IPS-20b (cell line): ENCODE measurements around the gene SPSB3.

Experiments
- H3K27ac ChIP-seq: one replicate; pipeline ENCODE4 v1.5.1; 2013; ENCODE audit warnings: low read length
- H3K27me3 ChIP-seq: 2 replicates; pipeline ENCODE4 v1.6.1; 2013; ENCODE audit warnings: mild to moderate bottlenecking, low read length, inconsistent platforms; ENCODE audit not compliant: insufficient read depth
- H3K36me3 ChIP-seq: 2 replicates; pipeline ENCODE4 v1.6.1; 2013; ENCODE audit warnings: low read depth, mild to moderate bottlenecking, inconsistent platforms, low read length, moderate library complexity; ENCODE audit not compliant: insufficient read depth
- H3K4me1 ChIP-seq: 2 replicates; pipeline ENCODE4 v1.6.1; 2013; ENCODE audit warnings: mild to moderate bottlenecking, control low read depth, inconsistent platforms, low read length, moderate library complexity; ENCODE audit not compliant: insufficient read depth
- H3K4me3 ChIP-seq: 2 replicates; pipeline ENCODE4 v1.5.1; 2013; ENCODE audit warnings: mild to moderate bottlenecking, low read length, inconsistent platforms
- H3K9ac ChIP-seq: 2 replicates; pipeline ENCODE4 v1.6.1; 2013; ENCODE audit warnings: low read depth, mild to moderate bottlenecking, inconsistent platforms, low read length, moderate library complexity
- H3K9me3 ChIP-seq: 2 replicates; pipeline ENCODE4 v1.6.1; 2013; ENCODE audit warnings: mild to moderate bottlenecking, low read depth, low read length, inconsistent platforms; ENCODE audit not compliant: insufficient read depth

The SPSB3 gene

GRCh38 chr16:1792836-1793577 lies 10.6 kb upstream of the SPSB3 start:
- Histone ChIP-seq H3K36me3 (peaks cover 4% of the 10 kb centered on the region; the same call in 1 of the 2 replicates), H3K27ac (no peak overlapping the region), H3K4me3 (no peak overlapping the region), H3K27me3 (no peaks in the 10 kb centered on the region), H3K9ac (no peak overlapping the region), H3K4me1 (no peaks in the 10 kb centered on the region), H3K9me3 (peaks cover 6% of the 10 kb centered on the region; the same call in 1 of the 2 replicates)

GRCh38 chr16:1791943-1792812 lies 9.8 kb upstream of the SPSB3 start:
- H3K27me3 ChIP-seq = no peaks in the 10 kb centered on the region
- no peak overlapping the region for H3K27ac ChIP-seq
- no peak overlapping the region for H3K9ac ChIP-seq
- no peak overlapping the region for H3K4me3 ChIP-seq
- H3K9me3 ChIP-seq = no peaks in the 10 kb centered on the region
- H3K4me1 ChIP-seq = no peaks in the 10 kb centered on the region
- peaks cover 4% of the 10 kb centered on the region; the same call in 1 of the 2 replicates for H3K36me3 ChIP-seq

GRCh38 chr16:1791256-1791942 lies 9.0 kb upstream of the SPSB3 start:
- H3K27ac ChIP-seq = no peak overlapping the region
- no peaks in the 10 kb centered on the region for H3K9me3 ChIP-seq
- no peak overlapping the region for H3K4me3 ChIP-seq
- H3K36me3 ChIP-seq = peaks cover 7% of the 10 kb centered on the region; the same call in 1 of the 2 replicates
- no peaks in the 10 kb centered on the region for H3K4me1 ChIP-seq
- H3K9ac ChIP-seq = no peak overlapping the region
- H3K27me3 ChIP-seq = no peaks in the 10 kb centered on the region

- Histone ChIP-seq H3K4me3 (no peak overlapping the region), H3K9ac (no peak overlapping the region), H3K9me3 (no peaks in the 10 kb centered on the region), H3K36me3 (peaks cover 7% of the 10 kb centered on the region; the same call in 1 of the 2 replicates), H3K27ac (no peak overlapping the region), H3K27me3 (no peaks in the 10 kb centered on the region), H3K4me1 (no peaks in the 10 kb centered on the region)
Observed at GRCh38 chr16:1790611-1791255, 8.4 kb upstream of the SPSB3 start.

GRCh38 chr16:1790261-1790610 lies 7.9 kb upstream of the SPSB3 start:
- H3K4me3 ChIP-seq = no peak overlapping the region
- no peaks in the 10 kb centered on the region for H3K27me3 ChIP-seq
- H3K9me3 ChIP-seq = no peaks in the 10 kb centered on the region
- H3K27ac ChIP-seq = no peak overlapping the region
- H3K4me1 ChIP-seq = no peaks in the 10 kb centered on the region
- H3K36me3 ChIP-seq = peaks cover 7% of the 10 kb centered on the region; the same call in 1 of the 2 replicates
- no peak overlapping the region for H3K9ac ChIP-seq

GRCh38 chr16:1789643-1790045 lies 7.3 kb upstream of the SPSB3 start:
- Histone ChIP-seq H3K4me3 (no peak overlapping the region), H3K9me3 (no peaks in the 10 kb centered on the region), H3K27me3 (no peaks in the 10 kb centered on the region), H3K27ac (no peak overlapping the region), H3K36me3 (peaks cover 7% of the 10 kb centered on the region; the same call in 1 of the 2 replicates), H3K9ac (no peak overlapping the region), H3K4me1 (no peaks in the 10 kb centered on the region)

- Histone ChIP-seq H3K9me3 (no peaks in the 10 kb centered on the region), H3K27ac (no peak overlapping the region), H3K9ac (no peak overlapping the region), H3K4me1 (peaks cover 4% of the 10 kb centered on the region; the same call in 1 of the 2 replicates), H3K27me3 (no peaks in the 10 kb centered on the region), H3K4me3 (no peak overlapping the region), H3K36me3 (peaks cover 7% of the 10 kb centered on the region; the same call in 1 of the 2 replicates)
Observed at GRCh38 chr16:1788708-1789100, 6.3 kb upstream of the SPSB3 start.

GRCh38 chr16:1788095-1788707 lies 5.8 kb upstream of the SPSB3 start:
- peaks cover 4% of the 10 kb centered on the region; the same call in 1 of the 2 replicates for H3K4me1 ChIP-seq
- no peak overlapping the region for H3K9ac ChIP-seq
- H3K36me3 ChIP-seq = peaks cover 7% of the 10 kb centered on the region; the same call in 1 of the 2 replicates
- no peak overlapping the region for H3K4me3 ChIP-seq
- no peak overlapping the region for H3K27ac ChIP-seq
- no peaks in the 10 kb centered on the region for H3K9me3 ChIP-seq
- no peaks in the 10 kb centered on the region for H3K27me3 ChIP-seq

- Histone ChIP-seq H3K27me3 (no peaks in the 10 kb centered on the region), H3K4me3 (no peak overlapping the region), H3K27ac (no peak overlapping the region), H3K4me1 (peaks cover 4% of the 10 kb centered on the region; the same call in 1 of the 2 replicates), H3K9me3 (no peaks in the 10 kb centered on the region), H3K36me3 (peaks cover 7% of the 10 kb centered on the region; the same call in 1 of the 2 replicates), H3K9ac (no peak overlapping the region)
Observed at GRCh38 chr16:1787322-1788094, 5.1 kb upstream of the SPSB3 start.

- Histone ChIP-seq H3K4me3 (no peak overlapping the region), H3K27ac (no peak overlapping the region), H3K36me3 (peaks cover 7% of the 10 kb centered on the region; the same call in 1 of the 2 replicates), H3K4me1 (peaks cover 4% of the 10 kb centered on the region; the same call in 1 of the 2 replicates), H3K27me3 (no peaks in the 10 kb centered on the region), H3K9me3 (no peaks in the 10 kb centered on the region), H3K9ac (no peak overlapping the region)
Observed at GRCh38 chr16:1787056-1787321, 4.6 kb upstream of the SPSB3 start.
